Mesenteric fat pad (tissue), 1 donor: ENCODE data around the gene THAP7. TPM values are rescaled to one million over a fixed set of nuclear protein-coding genes. Genes with fewer than 3 reads are reported as not detected.

ENCODE experiments used
- DNase-seq: peaks from one replicate; pipeline ENCODE4 v3.0.0-alpha.2; 2020; ENCODE audit warnings: low spot score
- total RNA-seq: library from RNA; stranded (reverse); fragmentation: NEBNext Ultra II Directional; extraction: Animal tissue kit (Norgen Biotek cat#: 25700); gene quantifications from one replicate; pipeline ENCODE4 v1.2.1, GENCODE V29; 2021
- donor health status: DM: yes; HTN: yes; CAD: no.

Gene THAP7
- total RNA-seq, 1 donor from 2014 or later, result 15.5 TPM

DNA sequence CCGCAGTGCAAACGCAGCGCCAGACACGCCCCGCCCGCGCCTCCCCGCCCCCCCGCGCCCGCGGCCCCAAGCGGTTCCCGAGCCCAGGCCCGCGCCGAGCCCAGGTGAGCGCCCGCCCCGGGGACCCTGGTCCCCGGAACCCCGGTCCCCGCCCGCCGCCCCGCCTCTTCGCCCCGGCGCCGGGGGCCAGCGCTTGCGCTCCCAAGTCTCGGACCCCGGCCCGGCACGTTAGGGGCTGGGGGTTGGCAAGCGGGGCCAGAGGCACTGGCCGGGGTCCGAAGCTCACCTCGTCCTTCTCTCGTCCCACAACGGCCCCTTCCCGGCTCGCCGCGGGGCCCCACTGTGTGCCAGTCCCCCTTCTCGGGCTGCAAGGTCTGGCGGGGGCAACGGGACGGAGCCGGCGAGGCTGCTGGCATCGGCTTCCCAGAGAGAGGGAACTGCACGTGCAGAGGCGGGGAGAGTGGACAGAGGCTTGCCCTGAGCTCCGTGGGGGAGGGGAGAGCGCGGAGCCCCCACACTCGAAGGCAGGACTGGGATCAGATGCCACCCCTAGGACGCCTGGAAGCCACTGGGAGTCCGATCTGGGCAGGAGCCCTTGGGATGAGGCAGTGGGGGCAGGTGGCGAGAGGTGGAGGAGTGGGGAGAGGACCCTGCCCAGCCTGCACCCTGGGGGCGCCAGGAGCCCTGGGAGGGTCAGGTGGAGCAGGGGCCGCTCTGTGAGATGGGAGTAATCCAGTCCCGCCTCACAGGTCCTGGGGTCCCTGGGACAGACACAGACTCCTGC lies 36.6 kb downstream of the THAP7 start:
- DNase-seq, result no peak

DNA sequence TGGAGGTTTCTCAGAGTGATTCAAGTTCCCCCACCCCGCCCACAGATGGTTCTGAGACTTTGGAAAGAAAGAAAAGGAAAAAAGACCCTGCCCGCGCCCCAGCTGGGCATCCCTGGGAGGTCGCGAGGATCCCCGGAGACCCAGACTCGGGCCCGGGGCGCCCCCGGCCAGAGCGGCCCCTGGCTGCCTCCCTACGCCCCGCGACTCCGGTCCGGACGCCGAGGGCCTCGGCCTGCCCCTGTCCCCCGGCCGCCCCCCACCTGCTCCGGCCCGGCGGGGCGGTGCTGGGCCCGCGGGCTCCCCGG lies 37.2 kb downstream of the THAP7 start:
- no peak for DNase-seq

DNA sequence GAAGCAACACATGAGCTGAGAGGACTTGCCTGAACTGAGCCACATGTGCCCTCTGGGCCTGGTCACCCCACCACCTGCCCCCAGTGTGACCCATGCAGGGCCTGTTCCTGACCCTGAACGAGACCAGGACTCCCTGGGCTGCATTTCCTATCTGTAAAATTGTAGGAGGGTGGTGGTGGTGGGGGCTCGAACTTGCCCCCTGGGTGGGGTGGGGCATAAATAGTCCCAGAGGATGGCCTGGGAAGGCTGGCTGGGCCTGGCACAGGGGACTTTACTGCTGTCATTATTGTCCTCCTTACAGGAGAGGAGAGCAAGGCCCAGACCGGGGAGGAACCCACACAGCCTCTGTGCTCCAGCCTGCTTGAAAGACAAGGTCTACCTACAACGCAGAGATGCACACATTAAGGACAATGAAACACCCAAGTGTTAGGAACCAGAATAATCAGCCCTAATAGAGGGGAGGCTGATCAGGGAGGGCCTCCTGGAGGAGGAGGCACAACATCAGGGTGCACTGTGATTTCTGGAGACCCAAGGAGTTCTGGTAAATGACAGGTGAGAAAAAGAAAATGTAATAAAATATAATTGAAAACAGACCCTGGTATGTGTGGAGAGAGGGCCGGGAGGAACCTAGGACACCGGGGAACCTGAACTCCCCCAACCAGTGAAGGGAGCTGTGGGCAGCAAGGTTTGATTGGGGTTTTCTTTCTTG lies 37.7 kb downstream of the THAP7 start:
- no peak for DNase-seq

- DNase-seq, result no peak
Observed at GRCh38 chr22:20963201-20964052, 38.5 kb downstream of the THAP7 start.

GRCh38 chr22:20962491-20962945 lies 39.4 kb downstream of the THAP7 start:
- DNase-seq, result no peak

DNA sequence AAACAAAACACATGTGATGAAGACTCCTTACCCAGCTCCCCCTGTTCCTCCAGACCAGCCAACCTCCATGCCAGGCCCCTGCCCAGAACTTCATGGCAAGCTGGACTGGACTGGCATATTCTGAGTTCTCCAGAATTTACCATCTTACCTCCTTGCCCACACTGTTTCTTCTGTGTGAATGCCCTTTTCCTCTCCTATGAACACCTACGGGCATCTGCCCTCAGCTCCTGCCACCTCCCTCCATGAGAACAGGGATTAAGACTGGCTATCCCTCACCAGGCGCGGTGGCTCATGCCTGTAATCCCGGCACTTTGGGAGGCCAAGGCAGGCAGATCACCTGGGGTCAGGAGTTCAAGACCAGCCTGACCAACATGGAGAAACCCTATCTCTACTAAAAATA lies 41.3 kb downstream of the THAP7 start:
- DNase-seq, result no peak

- DNase-seq, result no peak
Observed at GRCh38 chr22:20959578-20960461, 42.1 kb downstream of the THAP7 start.

DNA sequence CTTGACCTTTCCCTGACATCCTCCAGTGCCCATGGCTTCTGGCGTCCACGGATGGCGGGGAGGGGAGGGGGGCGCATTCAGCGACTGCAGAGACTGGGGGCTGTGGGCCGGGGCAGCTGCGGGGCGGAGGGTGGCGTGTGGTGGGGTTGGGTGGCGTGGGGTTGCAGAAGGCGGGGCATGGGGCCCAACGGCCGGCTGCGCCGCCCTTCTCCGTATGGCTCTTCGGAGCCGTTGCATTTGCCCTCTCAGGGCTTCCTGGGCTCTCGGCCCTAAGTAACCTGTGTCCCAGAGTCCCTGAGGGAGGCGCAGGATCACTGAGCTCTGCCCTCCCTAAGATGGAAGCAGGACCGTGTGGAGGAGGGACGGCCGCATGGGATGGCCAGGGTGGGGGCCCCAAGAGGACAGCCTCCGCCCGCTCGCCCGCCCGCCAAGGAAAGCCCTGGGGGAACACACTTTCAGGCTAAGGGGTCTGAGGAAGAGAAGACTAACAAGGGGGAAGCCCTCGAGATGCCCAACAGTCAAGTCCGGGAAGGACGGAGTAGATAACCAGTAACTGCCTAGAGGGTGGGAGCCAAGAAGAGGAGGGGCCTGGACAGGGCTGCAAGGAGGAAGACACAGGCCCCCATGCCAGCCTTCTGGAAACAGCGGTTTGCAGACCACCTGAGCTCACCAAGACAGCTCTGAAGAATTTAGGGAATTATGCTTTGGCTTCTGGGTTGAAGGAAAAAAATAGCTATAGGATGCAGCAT lies 44.1 kb downstream of the THAP7 start:
- no peak for DNase-seq

- no peak for DNase-seq
Observed at GRCh38 chr22:20957102-20957682, 44.7 kb downstream of the THAP7 start.

DNA sequence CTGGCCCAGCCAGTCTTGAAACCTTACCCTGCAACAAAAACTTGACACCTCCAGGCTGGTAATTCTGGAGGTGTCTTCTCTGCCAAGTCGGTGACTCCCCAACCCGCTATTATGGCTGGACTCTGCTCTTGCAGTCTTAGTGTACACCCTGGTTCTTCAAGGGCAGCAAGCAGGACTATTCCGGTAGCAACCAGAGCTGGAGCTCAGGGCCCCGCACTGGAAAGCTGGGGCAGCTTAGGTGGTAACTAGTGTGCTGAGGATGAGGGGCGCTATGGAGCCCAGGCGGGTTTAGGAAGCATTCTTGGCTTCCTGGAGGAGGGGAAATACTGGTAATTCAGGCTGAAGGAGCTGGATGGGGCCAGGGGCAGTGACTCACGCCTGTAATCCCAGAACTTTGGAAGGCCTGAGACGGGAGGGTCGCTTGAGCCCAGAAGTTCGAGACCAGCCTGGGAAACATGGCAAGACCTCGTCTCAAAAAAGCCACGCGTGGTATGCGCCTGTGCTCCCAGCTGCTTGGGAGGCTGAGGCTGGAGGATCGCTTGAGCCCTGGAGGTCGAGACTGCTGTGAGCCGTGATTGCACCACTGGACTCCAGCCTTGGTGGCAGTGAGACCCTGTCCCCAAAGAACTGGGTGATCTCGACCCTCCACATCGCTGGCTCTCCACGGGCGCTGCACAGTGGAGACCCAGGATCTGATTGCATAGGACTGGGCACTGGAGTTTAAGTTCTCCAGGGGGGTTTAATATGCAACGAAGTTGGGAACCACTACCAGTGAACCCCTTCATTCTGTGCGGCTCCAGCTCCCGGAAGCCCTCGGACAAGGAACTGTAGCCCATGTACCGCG lies 45.4 kb downstream of the THAP7 start:
- DNase-seq, result no peak

DNA sequence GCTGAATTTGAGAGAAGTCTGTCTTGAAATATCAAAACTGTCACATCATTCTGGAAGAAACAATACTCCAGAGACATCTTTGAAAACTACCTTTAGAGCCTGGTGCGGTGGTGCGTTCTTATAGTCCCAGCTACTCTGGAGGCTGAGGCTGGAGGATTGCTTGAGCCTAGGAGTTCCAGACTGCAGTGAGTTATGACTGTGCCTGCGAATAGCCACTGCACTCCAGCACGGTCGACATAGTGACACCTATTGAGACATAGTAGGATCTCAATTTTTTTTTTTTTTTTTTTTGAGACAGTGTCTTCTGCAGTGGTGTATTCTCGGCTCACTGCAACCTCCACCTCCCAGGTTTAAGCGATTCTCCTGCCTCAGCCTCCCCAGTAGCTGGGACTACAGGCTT lies 46.4 kb downstream of the THAP7 start:
- no peak for DNase-seq

GRCh38 chr22:20953668-20954500 lies 48.0 kb downstream of the THAP7 start:
- no peak for DNase-seq

GRCh38 chr22:20953342-20953608 lies 48.6 kb downstream of the THAP7 start:
- no peak for DNase-seq

DNA sequence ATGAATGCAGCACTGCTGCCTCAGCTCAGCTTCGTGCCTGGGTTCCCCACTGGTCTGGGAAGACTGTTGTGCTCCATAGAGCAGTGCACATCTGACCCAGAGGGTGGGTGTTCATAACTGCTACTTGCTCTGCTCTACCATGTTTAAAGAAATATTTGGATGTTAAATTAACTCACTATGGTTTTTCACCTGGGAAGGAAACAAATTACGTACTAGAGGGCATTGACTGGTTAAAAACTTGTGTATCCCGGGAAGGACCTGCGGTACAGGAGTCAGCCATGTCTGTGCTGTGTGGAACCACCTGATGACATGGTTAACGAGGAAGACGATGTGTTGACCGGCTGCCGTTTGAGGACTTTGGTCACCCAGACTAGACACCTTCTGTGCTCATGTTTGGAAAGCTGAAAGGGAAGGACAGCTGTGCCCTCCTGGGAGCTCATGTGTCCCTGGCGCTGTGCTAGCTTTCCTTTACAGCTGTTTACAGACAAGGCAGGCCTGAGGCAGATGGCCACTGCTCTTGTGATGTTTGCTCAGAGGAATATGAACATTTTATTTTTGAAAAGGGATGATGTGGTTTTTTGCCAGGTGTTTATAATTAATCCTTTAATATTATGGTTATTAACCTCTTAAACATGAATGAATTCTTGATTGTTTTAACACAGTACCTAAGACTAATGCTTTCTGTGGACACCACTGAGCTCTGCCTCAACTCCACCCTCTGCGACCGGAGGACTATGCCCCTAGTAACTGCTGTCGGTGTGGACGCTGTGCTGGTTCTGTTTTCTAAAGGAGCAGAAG lies 49.2 kb downstream of the THAP7 start:
- no peak for DNase-seq

- no peak for DNase-seq
Observed at GRCh38 chr22:20951932-20952380, 50.0 kb downstream of the THAP7 start.

GRCh38 chr22:20951151-20951931 lies 50.6 kb downstream of the THAP7 start:
- no peak for DNase-seq
